Uterus (tissue), 4 donors: ENCODE results near the gene ARHGAP21. TPM values are rescaled to one million over a fixed set of nuclear protein-coding genes. Genes with fewer than 3 reads are reported as not detected.

Experiments used
- DNase-seq, 2 donors: peaks; one replicate each; pipeline ENCODE4 v3.0.0-alpha.2; 2019 to 2020
- H3K27ac ChIP-seq, 2 donors: fragments of 200-600 bp; sonication (generic); 1 replicate in 1 of 2; 2 replicates in 1 of 2; pipeline ENCODE4 v1.5.1; 2016 to 2018
- H3K27me3 ChIP-seq, 2 donors: fragments of 200-600 bp; sonication (generic); one replicate each; pipeline ENCODE4 v1.5.1; 2018 to 2019; ENCODE audit warnings: control low read depth in 1 of 2
- H3K36me3 ChIP-seq, 2 donors: fragments of 200-600 bp; sonication (generic); one replicate each; pipeline ENCODE4 v1.5.1; 2019; ENCODE audit warnings: control low read depth in 1 of 2
- H3K4me1 ChIP-seq, 2 donors: fragments of 200-600 bp; sonication (generic); one replicate each; pipeline ENCODE4 v1.5.1; 2018 to 2019; ENCODE audit warnings: control low read depth in 1 of 2
- H3K4me3 ChIP-seq, 2 donors: fragments of 200-600 bp; sonication (generic); 1 replicate in 1 of 2; 2 replicates in 1 of 2; pipeline ENCODE4 v1.5.1; 2018 to 2019; ENCODE audit warnings: mild to moderate bottlenecking in 1 of 2
- H3K9me3 ChIP-seq, 2 donors: fragments of 200-600 bp; sonication (generic); one replicate each; pipeline ENCODE4 v1.5.1; 2019; ENCODE audit warnings: control low read depth in 1 of 2
- POLR2A ChIP-seq, 2 donors: fragments of 450-650 bp; IDR thresholded peaks; one replicate each; pipeline ENCODE4 v1.6.1; 2016; ENCODE audit warnings: antibody characterized with exemption in 2 of 2, mild to moderate bottlenecking in 1 of 2, moderate library complexity in 1 of 2
- intact Hi-C: fragments of 100-400 bp; cut with DNase I; formaldehyde crosslinking; loops from one replicate; pipeline ENCODE4 v1.15.1; 2023; ENCODE audit warnings: low total_unique reads
- total RNA-seq, 4 donors: library from RNA; depleted of rRNA in 3 of 4; stranded (reverse); fragments of >200 nt in 3 of 4; gene quantifications; one replicate each; pipeline versions ENCODE4 v1.1.0 to v1.2.4, GENCODE V29; 2014 to 2023
- TF ChIP-seq, protein P1 (sequence below), 4 experiments: fragments of 200-600 bp in 2 of 4; fragments of 450-650 bp in 2 of 4; sonication (generic) in 2 of 4; IDR thresholded peaks; one replicate each; pipeline ENCODE4 v1.5.1; 2016 to 2019; ENCODE audit warnings: antibody characterized with exemption in 4 of 4, mild to moderate bottlenecking in 2 of 4, moderate library complexity in 1 of 4
- donor health status: DM: yes; HTN: yes; CAD: no.

Gene ARHGAP21
- total RNA-seq, 4 donors from 2014 or later = 90.4 to 168 (median 124) TPM

GRCh38 chr10:24554036-24554435 is 169.7 kb downstream of the ARHGAP21 start:
- H3K9me3 ChIP-seq = no peaks in the 10 kb centered on the region
- TF ChIP-seq POLR2A (IDR thresholded peaks at IDR 0.05) = no peak
- TF ChIP-seq, protein P1, sequence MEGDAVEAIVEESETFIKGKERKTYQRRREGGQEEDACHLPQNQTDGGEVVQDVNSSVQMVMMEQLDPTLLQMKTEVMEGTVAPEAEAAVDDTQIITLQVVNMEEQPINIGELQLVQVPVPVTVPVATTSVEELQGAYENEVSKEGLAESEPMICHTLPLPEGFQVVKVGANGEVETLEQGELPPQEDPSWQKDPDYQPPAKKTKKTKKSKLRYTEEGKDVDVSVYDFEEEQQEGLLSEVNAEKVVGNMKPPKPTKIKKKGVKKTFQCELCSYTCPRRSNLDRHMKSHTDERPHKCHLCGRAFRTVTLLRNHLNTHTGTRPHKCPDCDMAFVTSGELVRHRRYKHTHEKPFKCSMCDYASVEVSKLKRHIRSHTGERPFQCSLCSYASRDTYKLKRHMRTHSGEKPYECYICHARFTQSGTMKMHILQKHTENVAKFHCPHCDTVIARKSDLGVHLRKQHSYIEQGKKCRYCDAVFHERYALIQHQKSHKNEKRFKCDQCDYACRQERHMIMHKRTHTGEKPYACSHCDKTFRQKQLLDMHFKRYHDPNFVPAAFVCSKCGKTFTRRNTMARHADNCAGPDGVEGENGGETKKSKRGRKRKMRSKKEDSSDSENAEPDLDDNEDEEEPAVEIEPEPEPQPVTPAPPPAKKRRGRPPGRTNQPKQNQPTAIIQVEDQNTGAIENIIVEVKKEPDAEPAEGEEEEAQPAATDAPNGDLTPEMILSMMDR (IDR thresholded peaks at IDR 0.05) = no peak
- H3K36me3 ChIP-seq = no peaks in the 10 kb centered on the region
- H3K4me1 ChIP-seq = no peaks in the 10 kb centered on the region
- no peaks in the 10 kb centered on the region for H3K27me3 ChIP-seq
- no peak overlapping the region for H3K27ac ChIP-seq
- DNase-seq = no peak
- H3K4me3 ChIP-seq = no peak overlapping the region
- intact Hi-C loops = no loop called here

- intact Hi-C loops = no loop called here
- Histone ChIP-seq H3K9me3 (no peaks in the 10 kb centered on the region), H3K27ac (no peak overlapping the region), H3K27me3 (no peaks in the 10 kb centered on the region), H3K4me3 (no peak overlapping the region), H3K36me3 (no peaks in the 10 kb centered on the region), H3K4me1 (no peaks in the 10 kb centered on the region)
- no peak for TF ChIP-seq POLR2A (IDR thresholded peaks at IDR 0.05)
- TF ChIP-seq, protein P1 (IDR thresholded peaks at IDR 0.05) = no peak
- no peak for DNase-seq
These were observed 170.6 kb downstream of the ARHGAP21 start for GRCh38 chr10:24553051-24553612.

- Histone ChIP-seq H3K27me3 (no peaks in the 10 kb centered on the region), H3K36me3 (no peaks in the 10 kb centered on the region), H3K27ac (no peak overlapping the region), H3K4me3 (no peak overlapping the region), H3K4me1 (no peaks in the 10 kb centered on the region), H3K9me3 (no peaks in the 10 kb centered on the region)
- TF ChIP-seq, protein P1 (IDR thresholded peaks at IDR 0.05) = no peak
- no peak for TF ChIP-seq POLR2A (IDR thresholded peaks at IDR 0.05)
- no peak for DNase-seq
- intact Hi-C loops = no loop called here
These were observed 171.2 kb downstream of the ARHGAP21 start for GRCh38 chr10:24552346-24553016.

- H3K4me3 ChIP-seq = no peak overlapping the region
- no peaks in the 10 kb centered on the region for H3K4me1 ChIP-seq
- no peaks in the 10 kb centered on the region for H3K36me3 ChIP-seq
- no peaks in the 10 kb centered on the region for H3K27me3 ChIP-seq
- H3K27ac ChIP-seq = no peak overlapping the region
- DNase-seq = no peak
- no peaks in the 10 kb centered on the region for H3K9me3 ChIP-seq
- intact Hi-C loops = no loop called here
- TF ChIP-seq POLR2A (IDR thresholded peaks at IDR 0.05) = no peak
- TF ChIP-seq, protein P1 (IDR thresholded peaks at IDR 0.05) = no peak
These were observed 172.5 kb downstream of the ARHGAP21 start for GRCh38 chr10:24551161-24551560.

DNA sequence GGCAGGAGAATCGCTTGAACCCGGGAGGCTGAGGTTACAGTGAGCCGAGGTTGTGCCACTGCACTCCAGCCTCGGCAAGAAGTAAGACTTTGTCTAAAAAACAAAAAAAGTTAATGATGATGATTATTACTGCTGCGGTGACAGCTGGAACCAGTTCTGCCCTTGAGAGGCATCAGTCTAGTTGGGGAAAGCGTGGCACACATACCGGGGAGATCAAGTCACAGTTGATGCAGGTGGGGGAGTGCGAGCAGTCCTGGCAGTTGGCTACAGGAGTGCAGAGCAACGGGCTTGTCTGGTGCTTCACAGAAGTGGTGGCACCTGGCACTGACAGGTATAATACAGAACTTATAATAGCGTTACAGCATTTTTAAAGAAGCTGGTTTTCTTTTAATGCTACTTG is 173.0 kb downstream of the ARHGAP21 start:
- Histone ChIP-seq H3K4me1 (no peaks in the 10 kb centered on the region), H3K36me3 (no peaks in the 10 kb centered on the region), H3K27me3 (no peaks in the 10 kb centered on the region), H3K4me3 (no peak overlapping the region), H3K9me3 (no peaks in the 10 kb centered on the region), H3K27ac (no peak overlapping the region)
- no peak for TF ChIP-seq POLR2A (IDR thresholded peaks at IDR 0.05)
- TF ChIP-seq, protein P1 (IDR thresholded peaks at IDR 0.05) = no peak
- no peak for DNase-seq
- intact Hi-C loops = no loop called here
